Lower lobe of right lung (tissue), 2 donors: ENCODE results near the gene ZNF496. TPM values are rescaled to one million over a fixed set of nuclear protein-coding genes. Genes with fewer than 3 reads are reported as not detected.

Experiments used
- ATAC-seq, 2 donors: fragments of 200-7000 bp; cut with Tn5 transposase; one replicate each; pipeline ENCODE4 v1.9.1; 2020 to 2022; ENCODE audit warnings: mild to moderate bottlenecking in 2 of 2, moderate library complexity in 2 of 2
- DNase-seq: peaks from one replicate; pipeline ENCODE4 v3.0.0-alpha.2; 2020
- H3K27ac ChIP-seq: fragments of 200-600 bp; one replicate; pipeline ENCODE4 v1.8.0; 2022
- H3K27me3 ChIP-seq: fragments of 200-600 bp; one replicate; pipeline ENCODE4 v1.8.0; 2022; ENCODE audit warnings: low read depth
- H3K36me3 ChIP-seq: fragments of 200-600 bp; one replicate; pipeline ENCODE4 v1.8.0; 2022; ENCODE audit warnings: mild to moderate bottlenecking
- H3K4me1 ChIP-seq: fragments of 200-600 bp; one replicate; pipeline ENCODE4 v1.8.0; 2022
- H3K4me3 ChIP-seq: fragments of 200-600 bp; one replicate; pipeline ENCODE4 v1.8.0; 2022; ENCODE audit warnings: mild to moderate bottlenecking
- H3K9me3 ChIP-seq: fragments of 200-600 bp; one replicate; pipeline ENCODE4 v1.8.0; 2022
- CTCF ChIP-seq: fragments of 200-600 bp; IDR thresholded peaks from one replicate; pipeline ENCODE4 v1.8.0; 2022; ENCODE audit warnings: antibody characterized with exemption, mild to moderate bottlenecking
- intact Hi-C: fragments of 100-400 bp; cut with DNase I; formaldehyde crosslinking; loops from one replicate; pipeline ENCODE4 v1.11.0; 2022
- total RNA-seq: library from RNA; stranded (reverse); fragmentation: NEBNext Ultra II Directional; extraction: Animal tissue kit (Norgen Biotek cat#: 25700); gene quantifications from one replicate; pipeline ENCODE4 v1.2.1, GENCODE V29; 2021
- donor health status: DM: no; HTN: yes; CAD: no; lungs with severe emphysema.

Gene ZNF496
- total RNA-seq, 1 donor from 2014 or later, result 16.9 TPM

GRCh38 chr1:247274605-247275256, 56.9 kb downstream of the ZNF496 start:
- Histone ChIP-seq H3K27ac (no peak overlapping the region), H3K36me3 (no peaks in the 10 kb centered on the region), H3K4me1 (no peaks in the 10 kb centered on the region), H3K27me3 (no peaks in the 10 kb centered on the region), H3K4me3 (no peak overlapping the region), H3K9me3 (peaks cover 9% of the 10 kb centered on the region)
- no peak for TF ChIP-seq CTCF
- ATAC-seq (no peak), DNase-seq (no peak)
- intact Hi-C loops, result no loop called here

GRCh38 chr1:247273013-247273412, 58.7 kb downstream of the ZNF496 start:
- Histone ChIP-seq H3K27ac (no peak overlapping the region), H3K27me3 (no peaks in the 10 kb centered on the region), H3K9me3 (peaks cover 9% of the 10 kb centered on the region), H3K36me3 (no peaks in the 10 kb centered on the region), H3K4me1 (no peaks in the 10 kb centered on the region), H3K4me3 (no peak overlapping the region)
- intact Hi-C loops, result no loop called here
- no peak for TF ChIP-seq CTCF
- ATAC-seq (no peak), DNase-seq (no peak)

- Histone ChIP-seq H3K9me3 (peaks cover 9% of the 10 kb centered on the region), H3K27me3 (no peaks in the 10 kb centered on the region), H3K27ac (no peak overlapping the region), H3K4me1 (no peaks in the 10 kb centered on the region), H3K4me3 (no peak overlapping the region), H3K36me3 (no peaks in the 10 kb centered on the region)
- TF ChIP-seq CTCF, result no peak
- DNase-seq (no peak), ATAC-seq (no peak)
- intact Hi-C loops, result no loop called here
These were observed 61.7 kb downstream of the ZNF496 start for GRCh38 chr1:247270003-247270402.

- H3K9me3 ChIP-seq, result peaks cover 9% of the 10 kb centered on the region
- no peak overlapping the region for H3K27ac ChIP-seq
- no peak for DNase-seq
- H3K27me3 ChIP-seq, result no peaks in the 10 kb centered on the region
- no peaks in the 10 kb centered on the region for H3K4me1 ChIP-seq
- ATAC-seq, result no peak
- TF ChIP-seq CTCF, result no peak
- H3K36me3 ChIP-seq, result no peaks in the 10 kb centered on the region
- no peak overlapping the region for H3K4me3 ChIP-seq
- intact Hi-C loops, result no loop called here
These were observed 62.5 kb downstream of the ZNF496 start for GRCh38 chr1:247269133-247269532.

- no peaks in the 10 kb centered on the region for H3K36me3 ChIP-seq
- TF ChIP-seq CTCF, result no peak
- H3K27me3 ChIP-seq, result no peaks in the 10 kb centered on the region
- H3K4me1 ChIP-seq, result no peaks in the 10 kb centered on the region
- no peak for DNase-seq
- no peak overlapping the region for H3K27ac ChIP-seq
- H3K9me3 ChIP-seq, result peaks cover 9% of the 10 kb centered on the region
- no peak overlapping the region for H3K4me3 ChIP-seq
- intact Hi-C loops, result no loop called here
- ATAC-seq, result no peak
These were observed 63.1 kb downstream of the ZNF496 start for GRCh38 chr1:247268390-247269045.
